Stimulated activated CD8-positive, alpha-beta memory T cell treated with anti-CD3 and anti-CD28 coated beads, Interleukin-2, amount 100 ng/mL, for 48 hours (primary cell): Measurements from ENCODE around the gene FOXO3.
"Not testable (repeated sequence)": the region's sequence is repeated elsewhere in the genome, so short reads cannot be mapped to it uniquely, and the experiment has no call there.

Experiments
- DNase-seq, 2 donors: peaks; one replicate each; pipeline ENCODE4 v3.0.0-alpha.2; 2020; ENCODE audit warnings: low read depth in 2 of 2

The FOXO3 gene

DNA sequence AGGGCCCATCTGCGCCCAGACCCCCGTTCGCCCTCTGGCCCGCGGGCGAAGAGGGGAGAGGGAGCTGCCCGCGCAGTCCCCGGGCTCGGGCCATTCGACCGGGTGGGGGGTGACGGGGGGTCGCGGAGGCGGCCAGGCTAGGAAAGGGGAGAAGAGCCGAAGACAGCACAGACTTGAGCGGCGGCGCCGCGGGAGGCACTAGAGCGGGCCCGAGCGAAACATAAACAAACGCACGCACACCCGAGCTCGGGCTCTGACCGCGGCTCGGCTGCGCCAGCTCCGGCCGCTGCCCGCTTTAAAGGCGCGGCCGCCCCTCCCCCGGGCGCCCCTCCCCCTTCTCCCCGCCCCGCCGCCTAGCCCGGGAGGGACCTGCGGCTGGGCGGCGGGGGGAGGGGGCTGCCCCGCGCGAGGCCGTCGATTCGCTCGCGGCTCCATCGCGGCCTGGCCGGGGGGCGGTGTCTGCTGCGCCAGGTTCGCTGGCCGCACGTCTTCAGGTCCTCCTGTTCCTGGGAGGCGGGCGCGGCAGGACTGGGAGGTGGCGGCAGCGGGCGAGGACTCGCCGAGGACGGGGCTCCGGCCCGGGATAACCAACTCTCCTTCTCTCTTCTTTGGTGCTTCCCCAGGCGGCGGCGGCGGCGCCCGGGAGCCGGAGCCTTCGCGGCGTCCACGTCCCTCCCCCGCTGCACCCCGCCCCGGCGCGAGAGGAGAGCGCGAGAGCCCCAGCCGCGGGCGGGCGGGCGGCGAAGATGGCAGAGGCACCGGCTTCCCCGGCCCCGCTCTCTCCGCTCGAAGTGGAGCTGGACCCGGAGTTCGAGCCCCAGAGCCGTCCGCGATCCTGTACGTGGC lies at the start of gene FOXO3:
Gene FOXO3 (plus strand): TSS at position 455 of the 846 bp plus-strand sequence. CDS start 292 bp downstream, at position 747.
- DNase-seq = peak; percentile 40 to 59

DNA sequence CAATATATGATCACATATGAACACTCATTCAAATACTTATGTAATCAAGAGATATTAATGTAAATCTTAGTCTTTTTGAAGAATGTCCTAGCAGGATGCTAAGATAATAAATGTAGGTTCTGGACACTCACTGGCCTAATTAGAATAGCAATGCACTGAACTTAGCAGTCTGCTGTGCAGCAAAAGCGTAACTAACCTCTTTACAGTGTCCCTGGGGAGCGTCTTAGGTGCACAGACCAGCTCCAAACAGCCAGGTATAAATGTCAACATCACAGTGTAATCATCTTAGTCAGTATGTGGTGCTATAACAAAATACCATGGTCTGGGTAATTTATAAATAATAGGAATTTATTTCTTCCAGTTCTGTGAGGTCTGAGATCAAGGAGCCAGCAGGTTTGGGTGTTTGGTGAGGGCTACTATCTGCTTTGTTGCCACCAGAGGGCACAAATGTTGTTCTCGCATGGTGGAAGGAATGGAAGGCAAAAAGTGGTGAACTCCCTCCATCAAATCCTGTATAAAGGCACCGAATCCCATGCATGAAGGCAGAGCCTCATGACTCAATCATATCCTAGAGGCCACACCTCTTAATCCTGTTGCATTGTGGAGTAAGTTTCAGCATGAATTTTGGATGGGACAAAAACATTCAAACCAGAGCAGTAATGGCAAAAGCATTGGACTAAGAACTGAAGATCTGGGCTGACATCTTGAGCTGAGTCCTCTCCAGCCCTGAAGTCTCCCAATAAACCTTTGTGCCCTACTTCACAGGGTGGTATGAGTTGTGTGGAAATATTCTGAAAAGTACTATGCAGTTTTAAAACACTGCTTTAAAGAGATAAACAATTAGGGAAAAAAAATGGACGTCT lies 41.8 kb upstream of the FOXO3 start:
- no peak for DNase-seq

DNA sequence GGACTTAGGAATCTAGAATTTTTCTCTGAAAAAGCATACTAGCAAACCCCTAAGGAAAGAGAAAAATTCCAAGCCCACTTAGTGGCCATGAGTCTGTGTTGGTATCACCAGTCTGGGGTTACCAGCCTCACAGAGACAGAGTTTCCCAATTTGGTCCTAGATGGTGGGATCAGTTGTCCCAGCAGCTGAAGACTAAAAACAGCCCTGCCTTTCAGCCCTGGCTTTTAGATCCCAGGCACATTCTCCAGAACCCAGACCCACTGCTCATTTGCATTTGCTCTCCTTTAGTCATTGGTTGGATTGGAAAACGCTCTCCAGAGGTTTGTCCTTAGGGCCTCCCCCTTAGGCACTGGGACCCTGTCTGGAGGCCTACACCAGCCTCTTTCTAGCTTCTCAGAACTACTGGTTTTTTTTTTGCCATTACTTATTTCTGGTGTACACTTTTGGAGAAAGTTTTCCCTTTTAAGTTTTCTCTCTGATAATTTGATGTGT lies 39.1 kb upstream of the FOXO3 start:
- no peak for DNase-seq

DNA sequence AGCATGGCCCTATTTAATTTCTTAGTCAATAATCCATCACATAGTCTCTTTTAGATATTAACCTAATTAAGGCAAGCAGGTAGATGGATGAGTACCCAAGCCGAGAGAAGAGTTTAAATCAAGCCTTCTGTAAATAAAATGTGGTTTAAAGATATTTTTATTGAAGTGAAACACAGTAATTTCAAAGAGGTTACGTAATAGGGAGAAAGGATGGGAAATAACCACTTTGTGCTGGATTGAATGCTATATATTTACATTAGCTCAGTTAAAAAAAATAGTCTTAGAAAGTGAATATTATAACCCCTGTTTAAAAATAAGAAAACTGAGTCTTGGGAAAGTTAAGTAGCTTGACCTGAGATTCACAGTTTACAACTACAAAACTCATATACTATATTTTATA lies 37.0 kb upstream of the FOXO3 start:
- DNase-seq = no peak

DNA sequence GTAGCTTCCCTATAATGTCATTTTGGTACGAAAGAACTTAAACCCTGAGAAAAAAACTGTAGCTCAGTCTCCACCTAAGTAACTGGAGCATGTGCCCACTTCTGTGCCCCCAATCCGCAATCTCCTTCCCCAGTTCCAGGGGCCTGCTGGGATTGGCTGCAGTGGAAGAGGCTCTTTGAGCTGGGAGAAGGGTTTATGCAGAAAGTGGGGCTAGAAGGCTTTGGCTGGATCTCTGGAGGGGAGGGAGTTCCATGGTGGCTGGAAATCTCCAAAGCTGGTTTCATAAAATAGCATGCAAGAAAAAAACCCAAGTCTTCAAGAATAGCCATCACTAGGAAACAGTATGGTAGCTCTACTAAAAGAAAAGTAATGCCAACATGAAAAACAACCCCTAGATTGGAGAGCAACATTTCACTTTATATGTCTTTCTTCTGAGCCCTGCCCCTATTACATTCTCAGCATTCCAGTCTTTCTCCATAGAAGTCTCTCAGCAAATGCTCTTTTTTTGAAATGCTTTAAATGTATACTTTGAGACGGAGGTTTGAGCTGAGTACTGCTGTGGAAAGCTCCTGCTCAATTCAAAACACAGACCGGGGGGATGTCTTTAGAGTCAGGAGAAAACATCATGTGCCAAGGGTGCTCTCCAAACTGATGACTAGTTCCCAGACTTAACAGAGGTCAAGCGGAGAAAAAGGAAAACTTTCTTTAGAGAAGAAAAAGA lies 36.0 kb upstream of the FOXO3 start:
- DNase-seq = no peak

DNA sequence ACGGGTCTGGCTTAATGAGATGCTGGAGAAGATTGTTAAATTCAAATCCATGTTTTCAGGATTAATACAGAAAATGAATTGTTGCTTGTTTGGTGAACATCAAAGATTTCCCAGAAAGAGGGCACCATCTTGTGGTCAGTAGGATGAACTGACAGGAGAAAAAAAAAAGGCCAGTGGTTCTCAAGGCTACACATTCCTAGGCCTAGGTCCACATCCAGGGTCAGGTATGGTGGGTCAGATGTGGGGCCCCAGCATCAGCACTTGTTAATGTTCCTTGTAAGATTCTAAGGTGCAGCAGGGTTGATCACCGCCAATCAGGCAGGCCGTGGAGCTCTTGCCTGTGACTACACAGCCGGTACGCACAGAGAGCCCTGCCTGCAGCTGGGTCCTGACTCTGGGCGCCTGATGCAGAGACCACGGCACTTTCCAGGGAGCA lies 34.0 kb upstream of the FOXO3 start:
- no peak for DNase-seq

DNA sequence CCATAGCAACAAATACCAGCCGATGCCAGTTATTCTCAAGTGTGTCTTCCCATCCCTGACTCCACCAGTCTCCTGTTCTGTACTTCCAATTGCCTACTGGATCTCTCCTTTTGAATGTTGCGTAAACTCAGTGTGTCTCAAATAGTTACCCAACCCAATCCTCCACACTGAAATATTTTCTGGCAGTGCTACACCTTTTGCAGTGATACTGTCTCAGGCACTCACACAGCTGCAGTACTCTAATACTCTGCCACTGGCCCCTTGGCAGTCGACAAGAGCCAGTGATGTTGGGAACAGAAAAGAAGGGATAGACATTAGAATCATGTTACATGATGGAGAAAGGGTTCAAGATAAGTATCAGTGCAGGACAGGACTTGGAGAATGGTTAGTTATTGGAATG lies 31.8 kb upstream of the FOXO3 start:
- DNase-seq = no peak

DNA sequence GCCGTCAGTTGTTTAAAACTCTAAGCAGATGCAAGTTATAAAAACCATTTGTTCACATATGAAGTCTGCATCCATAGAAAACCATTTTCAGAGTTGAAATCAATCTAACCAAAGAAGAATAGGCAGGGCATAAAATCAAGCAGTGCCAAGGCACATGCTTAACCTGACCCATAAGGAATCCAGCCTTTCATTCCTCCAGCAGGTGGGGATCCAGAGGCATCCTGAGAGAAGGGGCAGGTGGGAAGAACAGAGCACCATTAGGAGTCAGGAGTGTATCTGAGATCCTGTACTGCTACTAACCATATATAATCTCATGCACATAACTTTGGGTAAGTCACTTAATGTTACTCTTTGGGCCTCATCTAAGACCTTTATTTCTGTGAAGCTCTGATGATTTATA lies 29.4 kb upstream of the FOXO3 start:
- no peak for DNase-seq

DNA sequence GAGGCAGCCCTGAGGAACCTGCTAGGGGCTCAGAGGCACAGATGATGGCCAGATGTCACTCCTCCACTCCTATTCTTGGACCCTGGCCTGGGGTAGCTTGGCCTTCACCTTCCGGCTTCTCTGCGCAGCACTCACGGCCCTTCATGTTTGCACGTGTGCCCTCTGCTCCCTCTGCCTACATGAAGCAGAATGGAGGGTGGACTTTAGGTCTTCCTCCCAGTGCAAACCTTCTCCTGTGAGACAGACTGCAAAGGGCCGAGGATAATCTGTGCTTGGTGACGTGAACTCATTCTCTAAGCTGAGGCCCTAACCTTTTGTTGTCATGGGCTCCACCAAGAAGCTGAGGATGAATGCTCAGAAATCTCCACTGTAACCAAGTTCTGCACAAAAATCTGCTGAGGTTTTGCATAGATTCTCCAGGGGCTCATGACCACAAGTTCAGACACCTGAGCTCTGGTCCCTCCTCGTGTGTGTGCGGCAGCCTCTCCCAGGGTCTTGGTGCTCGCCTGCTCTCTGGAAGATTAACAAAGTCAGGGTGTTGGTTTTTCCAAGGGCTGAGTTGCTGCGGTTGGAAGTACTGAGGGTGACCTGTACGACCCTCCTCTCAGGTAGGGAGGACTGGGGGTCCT lies 25.5 kb upstream of the FOXO3 start:
- no peak for DNase-seq

DNA sequence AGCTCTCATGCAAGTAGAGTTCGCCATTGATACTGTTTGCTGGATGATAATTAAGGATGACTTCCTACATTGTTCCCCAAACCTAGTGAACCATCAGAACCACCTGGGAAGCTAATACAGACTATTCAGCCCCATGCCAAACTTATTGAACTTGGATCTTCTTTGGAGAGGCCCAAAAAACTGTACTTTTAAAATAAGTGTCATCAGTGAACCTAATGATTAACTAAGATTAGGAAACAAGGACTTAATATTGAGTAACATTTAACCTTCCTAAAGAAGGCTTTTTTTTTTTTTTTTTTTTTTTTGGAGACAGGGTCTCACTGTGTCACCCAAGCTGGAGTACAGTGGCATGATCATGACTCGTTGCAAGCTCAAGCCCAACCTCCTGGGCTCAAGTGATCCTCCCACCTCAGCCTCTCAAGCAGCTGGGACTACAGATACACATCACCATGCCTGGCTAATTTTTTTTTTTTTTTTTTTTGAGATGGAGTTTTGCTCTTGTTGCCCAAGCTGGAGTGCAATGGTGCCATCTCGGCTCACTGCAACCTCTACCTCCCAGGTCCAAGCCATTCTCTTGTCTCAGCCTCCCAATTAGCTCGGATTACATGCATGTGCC lies 24.7 kb upstream of the FOXO3 start:
- not testable (repeated sequence) for DNase-seq

DNA sequence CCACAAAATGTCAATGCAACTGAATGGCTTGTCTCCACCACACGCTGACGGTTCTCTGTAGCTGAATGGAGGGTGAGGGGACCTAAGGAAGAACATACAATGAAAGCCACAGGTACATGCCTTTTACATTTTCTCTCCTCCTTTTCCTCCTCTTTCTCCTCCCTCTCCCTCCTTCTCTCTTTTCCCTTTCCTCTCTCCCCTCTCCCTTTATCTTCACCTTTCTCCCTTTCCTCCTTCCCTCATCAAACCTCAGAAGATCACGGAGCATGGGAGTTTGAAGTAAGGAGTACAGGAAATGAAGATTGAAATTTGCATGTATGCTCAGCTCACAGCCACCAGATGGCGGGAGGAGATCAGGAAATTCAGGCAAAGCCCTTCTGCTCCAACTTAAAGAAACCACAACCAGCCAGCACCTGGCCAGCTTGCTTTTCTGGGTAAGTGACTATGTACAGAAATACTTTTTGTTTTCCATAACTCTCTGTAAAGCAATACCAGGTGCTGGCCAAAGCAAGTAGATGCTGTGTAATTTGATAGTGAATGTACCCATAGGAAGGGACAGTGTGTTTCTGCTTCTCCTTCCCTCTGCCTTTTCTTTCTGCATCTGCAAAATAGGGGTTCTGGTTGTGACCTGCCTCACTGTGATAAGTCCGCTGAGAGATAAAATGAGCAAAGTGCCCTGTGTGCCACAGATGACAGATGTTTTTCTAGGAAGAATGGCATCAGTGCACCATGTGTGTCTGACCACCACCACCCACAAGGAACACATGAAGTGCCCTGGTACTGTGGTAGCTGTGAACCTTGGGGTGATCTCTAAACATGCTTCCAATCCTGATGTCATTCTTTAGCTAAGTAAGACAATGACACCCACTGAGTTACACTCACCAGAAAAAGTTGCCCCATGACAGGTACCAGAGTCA lies 18.6 kb upstream of the FOXO3 start:
- peak; percentile 24 to 38 for DNase-seq

DNA sequence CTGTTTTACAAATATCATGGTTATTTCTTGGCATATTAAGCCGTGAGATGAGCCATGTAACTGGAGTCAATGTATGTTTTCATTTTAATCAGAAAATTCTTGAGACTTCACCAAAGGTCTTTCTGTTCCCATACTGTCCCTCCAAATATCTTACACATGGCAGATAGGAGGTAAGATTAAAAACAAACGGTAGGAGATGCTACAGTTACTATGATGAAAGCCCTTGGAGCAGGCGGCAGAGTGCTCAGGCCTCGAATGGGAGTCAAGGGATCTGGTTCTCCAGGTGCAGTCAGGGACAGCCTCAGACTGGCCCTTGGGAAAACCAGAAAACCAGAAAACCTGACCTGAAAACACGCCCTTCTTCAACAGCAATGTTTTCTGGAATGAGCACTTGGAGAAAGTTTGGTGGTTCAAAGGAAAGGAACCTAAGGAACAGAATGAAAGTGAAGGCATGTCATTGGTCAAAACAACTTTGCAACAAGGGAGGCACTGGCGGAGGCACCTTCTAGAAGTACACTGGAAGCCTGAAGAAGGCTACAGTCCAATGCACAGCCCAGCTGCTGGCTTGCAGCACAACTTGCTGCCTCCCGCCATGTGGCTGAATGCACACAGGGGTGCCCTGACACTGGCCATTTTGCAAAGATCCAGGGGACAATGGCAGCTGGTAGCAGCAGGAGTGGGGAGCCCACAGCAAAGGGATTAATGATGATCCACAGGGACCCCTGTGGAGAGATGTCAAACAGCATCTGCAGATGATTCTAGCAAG lies 17.4 kb upstream of the FOXO3 start:
- DNase-seq = no peak

DNA sequence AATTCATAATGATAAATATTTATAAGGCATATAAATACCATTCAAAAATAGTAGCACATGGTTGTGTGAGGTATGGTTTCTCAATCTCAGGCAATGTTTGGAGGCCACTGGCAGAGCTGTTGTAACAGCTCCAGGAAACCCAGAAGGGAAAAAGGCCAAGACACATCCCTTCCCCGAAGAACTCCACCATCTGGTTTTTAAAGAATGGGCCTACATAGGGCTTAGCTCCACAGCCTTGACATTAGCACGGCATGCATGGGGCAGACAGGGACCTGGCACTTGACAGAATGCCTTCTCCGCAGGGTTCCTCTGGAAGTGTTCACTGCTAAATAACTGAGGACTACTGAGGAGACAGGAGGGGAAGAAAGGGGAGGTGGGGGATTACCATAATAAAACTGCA lies 16.1 kb upstream of the FOXO3 start:
- no peak for DNase-seq

DNA sequence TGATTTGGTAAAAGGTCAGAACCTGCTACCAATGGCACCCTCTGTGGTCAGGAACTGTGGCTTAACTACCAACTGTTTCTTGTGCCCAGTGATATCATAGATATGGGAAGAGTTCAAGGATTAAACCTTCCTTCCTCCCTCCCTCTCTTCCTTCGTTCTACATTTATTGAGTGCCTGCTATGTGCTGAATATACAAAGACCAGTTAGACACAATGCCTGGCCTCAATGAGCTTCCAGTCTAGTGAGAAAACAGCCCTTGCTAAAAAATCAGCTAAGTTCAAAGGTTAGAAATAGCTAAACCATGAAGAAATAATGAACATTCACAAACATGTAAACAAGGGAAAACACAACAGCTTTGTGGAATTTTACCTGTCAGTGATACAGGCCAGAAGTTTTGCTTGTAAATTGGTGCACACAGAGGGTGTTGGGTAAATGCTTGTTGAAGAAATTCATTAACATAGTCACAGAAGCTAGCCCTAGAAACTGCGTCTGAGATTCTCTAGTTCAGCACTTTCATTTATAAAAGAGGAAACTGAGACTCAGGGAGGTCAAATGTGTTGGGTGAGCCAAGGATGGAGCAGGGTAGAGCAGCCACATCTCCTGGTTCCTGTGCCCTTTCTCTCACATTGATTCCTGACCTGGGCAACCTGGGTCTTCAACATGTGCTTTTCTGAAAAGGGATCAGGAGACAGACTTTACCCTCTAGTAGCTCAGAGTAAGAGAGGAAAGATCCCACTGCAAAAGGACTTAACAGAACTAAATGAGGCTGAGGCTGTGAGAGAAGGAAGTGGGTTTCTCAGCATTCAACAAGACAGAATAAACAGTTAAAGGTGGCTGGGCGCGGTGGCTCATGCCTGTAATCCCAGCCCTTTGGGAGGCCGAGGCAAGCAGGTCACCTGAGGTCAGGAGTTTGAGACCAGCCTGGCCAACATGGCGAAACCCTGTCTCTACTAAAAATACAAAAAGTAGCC lies 14.4 kb upstream of the FOXO3 start:
- DNase-seq = no peak

DNA sequence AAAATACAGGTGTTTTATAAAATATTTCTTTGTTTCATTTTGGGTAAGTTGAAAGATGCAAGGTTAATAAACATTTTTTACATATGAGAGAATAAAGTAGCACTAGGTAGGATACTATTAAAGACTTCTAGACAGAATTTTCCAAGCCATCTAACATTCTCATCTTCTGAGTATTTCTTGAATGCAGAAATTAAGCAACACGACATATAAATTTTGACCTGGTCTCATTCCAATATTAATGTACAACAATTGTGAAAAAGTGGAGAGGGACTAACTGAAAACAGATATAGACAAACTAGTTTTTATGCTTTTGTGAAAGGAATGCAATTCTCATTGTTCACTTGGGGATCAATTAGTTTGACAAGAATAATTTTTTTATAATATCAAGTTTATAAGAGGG lies 11.5 kb upstream of the FOXO3 start:
- no peak for DNase-seq

DNA sequence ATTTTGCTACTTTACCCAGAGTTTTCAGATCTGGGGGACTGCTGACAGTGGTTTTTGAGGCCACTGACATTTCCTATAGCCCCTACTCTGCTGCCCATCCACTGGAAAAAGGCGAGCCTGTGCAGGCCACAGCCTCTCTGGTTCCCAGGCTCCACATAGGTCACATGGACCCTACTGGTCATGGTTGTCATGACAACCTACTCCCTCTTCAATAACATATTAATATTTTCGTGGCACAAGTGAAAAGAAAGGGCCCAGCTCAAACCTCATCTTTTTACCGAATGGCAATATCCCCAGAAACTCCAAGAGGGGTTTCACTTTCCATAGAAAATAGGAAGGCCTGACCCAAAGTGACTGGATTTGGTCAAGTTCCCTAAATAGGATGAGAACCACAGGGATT lies 11.0 kb upstream of the FOXO3 start:
- DNase-seq = no peak

DNA sequence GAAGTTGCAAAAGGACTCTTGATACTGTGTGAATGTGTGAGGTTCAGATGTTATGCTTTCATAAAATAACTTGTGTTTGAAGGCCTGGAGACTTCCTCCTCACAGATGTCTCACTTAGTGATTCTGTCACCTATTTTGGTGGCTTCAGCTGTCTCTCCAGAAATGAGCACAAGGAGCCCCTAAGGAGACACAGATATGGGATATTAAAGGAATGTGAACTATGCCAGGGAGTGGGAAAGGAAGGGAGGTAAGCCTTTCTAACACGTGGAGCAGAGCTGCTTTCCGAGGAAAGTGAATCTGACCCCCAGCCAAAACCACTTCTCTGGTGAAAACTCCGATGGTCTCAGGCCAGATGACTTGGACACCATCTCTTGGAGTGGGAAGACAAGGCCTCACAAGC lies 10.5 kb upstream of the FOXO3 start:
- no peak for DNase-seq
